GM18861 (cell line): Measurements from ENCODE around the gene UQCC2.

Experiments
- ATAC-seq: cut with Tn5 transposase; IDR thresholded peaks from one replicate; pipeline ENCODE4 v1.9.1; 2021; ENCODE audit not compliant: unreplicated experiment

UQCC2 gene

GRCh38 chr6:33711140-33712129 is at the start of gene UQCC2:
Gene UQCC2 (minus strand): TSS chr6:33711700. CDS start chr6:33711686, 14 bp downstream.
- ATAC-seq = peak; percentile 81

GRCh38 chr6:33759887-33760629 is 48.6 kb upstream of the UQCC2 start:
- ATAC-seq = no peak

GRCh38 chr6:33758815-33759216 is 47.3 kb upstream of the UQCC2 start:
- no peak for ATAC-seq

- no peak for ATAC-seq
These were observed 46.4 kb upstream of the UQCC2 start for GRCh38 chr6:33757906-33758305.

- no peak for ATAC-seq
These were observed 45.6 kb upstream of the UQCC2 start for GRCh38 chr6:33757113-33757512.

- no peak for ATAC-seq
These were observed 44.9 kb upstream of the UQCC2 start for GRCh38 chr6:33756211-33756954.

- ATAC-seq = no peak
These were observed 43.8 kb upstream of the UQCC2 start for GRCh38 chr6:33755070-33755869.

GRCh38 chr6:33754222-33754621 is 42.7 kb upstream of the UQCC2 start:
- no peak for ATAC-seq

- ATAC-seq = no peak
These were observed 41.1 kb upstream of the UQCC2 start for GRCh38 chr6:33752646-33753015.

- no peak for ATAC-seq
These were observed 40.5 kb upstream of the UQCC2 start for GRCh38 chr6:33751771-33752645.

- no peak for ATAC-seq
These were observed 38.9 kb upstream of the UQCC2 start for GRCh38 chr6:33750244-33750991.

- ATAC-seq = no peak
These were observed 37.9 kb upstream of the UQCC2 start for GRCh38 chr6:33749401-33749800.

- ATAC-seq = no peak
These were observed 37.3 kb upstream of the UQCC2 start for GRCh38 chr6:33748841-33749240.

- ATAC-seq = no peak
These were observed 36.3 kb upstream of the UQCC2 start for GRCh38 chr6:33747823-33748222.

- no peak for ATAC-seq
These were observed 35.2 kb upstream of the UQCC2 start, which contains the start of gene IP6K3 for GRCh38 chr6:33746651-33747100. Gene IP6K3 (minus strand): TSS chr6:33746905. CDS start chr6:33735476, 11,429 bp downstream.

GRCh38 chr6:33746036-33746600 is 34.6 kb upstream of the UQCC2 start:
- ATAC-seq = no peak

- no peak for ATAC-seq
These were observed 34.0 kb upstream of the UQCC2 start for GRCh38 chr6:33745548-33745947.

GRCh38 chr6:33744895-33745546 is 33.5 kb upstream of the UQCC2 start:
- no peak for ATAC-seq
